ENCODE measurements around the gene FHIP1A. TPM values are rescaled to one million over a fixed set of nuclear protein-coding genes. Genes with fewer than 3 reads are reported as not detected.

FHIP1A gene
- total RNA-seq, 3 donors from 2014 or later, result 21.6 to 53.1 (median 29.1) TPM

DNA sequence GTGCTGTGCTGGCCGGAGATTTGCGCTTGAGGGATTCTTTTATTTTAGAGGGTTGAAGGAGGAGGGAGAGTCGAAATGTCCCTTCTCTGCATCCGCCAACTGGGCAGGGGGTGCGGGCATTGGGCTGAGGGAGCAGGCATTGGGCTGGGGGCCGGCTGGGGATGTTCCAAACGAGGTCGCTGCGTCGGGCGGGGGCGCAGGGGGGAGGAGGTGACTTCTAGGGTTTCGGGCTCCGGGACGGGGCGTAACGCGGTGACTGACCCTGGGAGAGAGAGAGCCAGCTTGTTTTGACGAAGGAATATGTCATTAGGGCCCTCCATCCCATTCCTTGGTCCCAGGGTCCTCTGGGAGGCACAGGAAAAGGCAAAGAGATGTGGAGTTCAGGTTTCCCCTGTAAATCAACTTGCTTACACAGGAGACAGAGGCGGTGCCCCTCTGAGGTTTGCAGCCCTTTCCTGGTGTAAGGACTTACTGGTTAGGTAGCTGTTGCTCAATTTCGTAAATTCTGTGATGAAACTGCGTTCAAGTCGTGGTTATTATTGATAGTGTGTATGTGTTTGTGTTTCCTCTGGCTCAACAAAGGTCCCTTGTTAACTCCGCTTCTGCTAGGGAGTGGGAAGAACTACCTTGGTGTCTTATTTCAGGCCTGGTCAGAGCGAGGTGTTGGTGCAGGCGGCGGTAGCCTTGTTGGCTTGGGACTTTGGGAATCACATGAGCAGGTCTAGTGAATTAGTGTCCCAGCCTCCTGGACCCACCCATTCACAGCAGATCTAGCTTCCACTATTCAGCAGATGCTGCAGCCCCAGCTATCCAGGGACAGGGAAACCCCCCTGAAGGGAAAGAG is 716 bp downstream of the FHIP1A start:
- DNase-seq (peak; percentile 68), ATAC-seq (peak; percentile 50)
- intact Hi-C loops (cut with DNase I, micrococcal nuclease), result no loop called here
- Histone ChIP-seq H3K9me3 (no peaks in the 10 kb centered on the region), H3K4me3 (peak overlapping the region; percentile 40), H3K36me3 (ENCODE audit: low read depth) (no peaks in the 10 kb centered on the region), H3K4me1 (ENCODE audit: low read depth) (peaks cover 5% of the 10 kb centered on the region)
- TF ChIP-seq, protein P1, sequence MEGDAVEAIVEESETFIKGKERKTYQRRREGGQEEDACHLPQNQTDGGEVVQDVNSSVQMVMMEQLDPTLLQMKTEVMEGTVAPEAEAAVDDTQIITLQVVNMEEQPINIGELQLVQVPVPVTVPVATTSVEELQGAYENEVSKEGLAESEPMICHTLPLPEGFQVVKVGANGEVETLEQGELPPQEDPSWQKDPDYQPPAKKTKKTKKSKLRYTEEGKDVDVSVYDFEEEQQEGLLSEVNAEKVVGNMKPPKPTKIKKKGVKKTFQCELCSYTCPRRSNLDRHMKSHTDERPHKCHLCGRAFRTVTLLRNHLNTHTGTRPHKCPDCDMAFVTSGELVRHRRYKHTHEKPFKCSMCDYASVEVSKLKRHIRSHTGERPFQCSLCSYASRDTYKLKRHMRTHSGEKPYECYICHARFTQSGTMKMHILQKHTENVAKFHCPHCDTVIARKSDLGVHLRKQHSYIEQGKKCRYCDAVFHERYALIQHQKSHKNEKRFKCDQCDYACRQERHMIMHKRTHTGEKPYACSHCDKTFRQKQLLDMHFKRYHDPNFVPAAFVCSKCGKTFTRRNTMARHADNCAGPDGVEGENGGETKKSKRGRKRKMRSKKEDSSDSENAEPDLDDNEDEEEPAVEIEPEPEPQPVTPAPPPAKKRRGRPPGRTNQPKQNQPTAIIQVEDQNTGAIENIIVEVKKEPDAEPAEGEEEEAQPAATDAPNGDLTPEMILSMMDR (IDR thresholded peaks at IDR 0.05), result no peak

DNA sequence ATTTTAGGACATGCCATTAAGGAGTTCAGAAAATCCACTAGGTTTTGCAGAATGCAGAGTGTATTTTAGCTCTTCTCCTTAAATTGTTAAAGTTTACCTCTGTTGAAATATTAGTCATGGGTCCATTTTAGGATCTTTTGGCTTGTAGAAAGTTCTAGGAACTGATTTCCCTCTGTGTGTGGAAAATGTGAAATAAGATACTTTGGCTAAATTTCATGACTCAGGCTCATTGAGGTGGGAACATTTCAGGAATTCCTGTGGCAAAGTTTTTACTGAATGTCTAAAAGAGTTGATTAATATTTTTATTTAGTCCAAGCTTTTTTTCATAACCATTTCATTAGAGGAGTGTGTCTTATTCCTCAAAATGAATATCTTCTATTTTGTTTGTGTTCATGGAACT is 7.0 kb downstream of the FHIP1A start:
- no peak overlapping the region for H3K4me3 ChIP-seq
- H3K9me3 ChIP-seq, result no peaks in the 10 kb centered on the region
- ATAC-seq (no peak), DNase-seq (no peak)
- TF ChIP-seq, protein P1 (IDR thresholded peaks at IDR 0.05), result no peak
- H3K4me1 ChIP-seq (ENCODE audit: low read depth), result peaks cover 8% of the 10 kb centered on the region
- intact Hi-C loops (cut with DNase I, micrococcal nuclease), result no loop called here
- no peaks in the 10 kb centered on the region for H3K36me3 ChIP-seq (ENCODE audit: low read depth)

DNA sequence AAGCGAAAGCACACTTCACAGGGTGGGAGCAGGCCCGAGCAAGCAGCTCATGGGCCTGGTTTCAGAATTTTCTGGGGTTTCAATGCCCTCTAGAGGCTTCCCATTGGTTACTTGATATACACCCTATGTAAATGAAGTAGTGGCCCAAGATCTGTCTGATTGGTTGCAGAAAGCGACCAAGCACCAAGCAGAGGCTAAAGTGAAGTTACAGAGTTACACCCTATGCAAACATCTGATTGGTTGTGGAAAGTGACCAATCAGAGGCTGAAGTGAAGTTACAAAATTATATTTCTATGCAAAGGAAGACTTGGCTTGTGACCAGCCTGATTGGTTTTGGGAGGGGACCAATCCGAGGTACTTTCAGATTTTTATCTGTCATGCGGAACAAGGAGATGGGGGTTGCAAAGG is 8.2 kb downstream of the FHIP1A start:
- H3K4me1 ChIP-seq (ENCODE audit: low read depth), result peaks cover 8% of the 10 kb centered on the region
- intact Hi-C loops (cut with DNase I, micrococcal nuclease), result no loop called here
- no peaks in the 10 kb centered on the region for H3K36me3 ChIP-seq (ENCODE audit: low read depth)
- ATAC-seq (no peak), DNase-seq (no peak)
- TF ChIP-seq, protein P1 (IDR thresholded peaks at IDR 0.05), result no peak
- H3K4me3 ChIP-seq, result no peak overlapping the region
- H3K9me3 ChIP-seq, result no peaks in the 10 kb centered on the region

DNA sequence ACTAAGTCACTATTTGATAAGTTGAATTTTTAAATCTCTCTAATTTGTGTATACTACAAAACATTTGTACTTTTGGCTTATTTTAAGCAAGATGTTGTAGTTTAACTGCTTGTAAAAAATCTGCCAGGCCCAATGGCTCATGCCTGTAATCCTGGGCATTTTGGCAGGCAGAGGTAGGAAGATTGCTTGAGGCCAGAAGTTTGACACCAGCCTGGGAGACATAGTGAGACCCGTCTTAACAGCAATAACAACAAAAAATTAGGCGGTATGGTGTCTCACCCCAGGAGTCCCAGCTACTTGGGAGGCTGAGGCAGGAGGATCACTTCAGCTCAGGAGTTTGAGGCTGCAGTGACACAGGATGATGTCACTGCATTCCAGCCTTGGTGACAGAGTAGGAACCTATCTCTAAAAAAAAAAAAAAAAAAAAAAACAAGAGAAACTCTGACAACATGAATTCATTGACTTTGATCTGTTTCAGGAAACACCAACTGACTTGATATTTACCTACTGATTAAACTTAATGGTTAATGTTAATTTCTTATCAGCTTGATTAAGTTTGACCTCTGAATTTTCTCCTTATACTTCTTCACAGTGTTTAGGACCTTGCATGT is 8.9 kb downstream of the FHIP1A start:
- intact Hi-C loops (cut with DNase I, micrococcal nuclease), result no loop called here
- ATAC-seq (peak; percentile 56), DNase-seq (no peak)

DNA sequence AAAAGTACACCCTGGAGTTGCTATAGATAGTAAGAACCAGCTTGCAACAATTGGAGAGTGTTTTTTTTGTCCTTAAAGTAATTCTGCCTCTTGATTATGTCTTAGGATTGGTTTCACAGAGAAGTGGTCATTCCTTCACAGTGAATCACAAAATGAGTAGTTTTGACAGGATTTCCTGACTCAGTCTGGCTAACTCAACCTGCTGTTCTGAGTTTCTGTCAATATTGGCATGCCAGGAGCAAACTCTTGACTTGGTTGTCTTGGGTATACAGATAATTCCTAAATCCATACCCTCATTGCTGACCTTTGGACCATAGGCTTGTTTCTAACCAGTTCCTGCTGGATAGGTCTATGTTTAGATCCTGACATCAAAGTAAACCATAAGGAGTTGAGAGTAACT is 9.4 kb downstream of the FHIP1A start:
- Histone ChIP-seq H3K4me3 (no peak overlapping the region), H3K36me3 (ENCODE audit: low read depth) (no peaks in the 10 kb centered on the region), H3K9me3 (no peaks in the 10 kb centered on the region), H3K4me1 (ENCODE audit: low read depth) (peaks cover 8% of the 10 kb centered on the region)
- intact Hi-C loops (cut with DNase I, micrococcal nuclease), result no loop called here
- TF ChIP-seq, protein P1 (IDR thresholded peaks at IDR 0.05), result no peak
- DNase-seq (peak in 1 of 3 donors; percentile 51), ATAC-seq (peak; percentile 91)

More for the DNA sequence above, 8.9 kb downstream of the FHIP1A start:
- peaks cover 8% of the 10 kb centered on the region for H3K4me1 ChIP-seq (ENCODE audit: low read depth)
- TF ChIP-seq, protein P1 (IDR thresholded peaks at IDR 0.05), result no peak
- no peaks in the 10 kb centered on the region for H3K9me3 ChIP-seq
- H3K4me3 ChIP-seq, result no peak overlapping the region
- H3K36me3 ChIP-seq (ENCODE audit: low read depth), result no peaks in the 10 kb centered on the region

Data from mucosa of descending colon (tissue), 3 donors.